Mucosa of rectum (tissue), 2 donors: Measurements from ENCODE around the gene RUVBL1.

Source experiments
- H3K27ac ChIP-seq, 2 donors: one replicate each; pipeline ENCODE4 v1.7.0; 2013; ENCODE audit warnings: inconsistent platforms in 2 of 2, low read depth in 2 of 2, low read length in 2 of 2
- H3K27me3 ChIP-seq, 2 donors: one replicate each; pipeline ENCODE4 v1.7.0; 2013; ENCODE audit warnings: low read length in 2 of 2; ENCODE audit not compliant: control insufficient read depth in 2 of 2, insufficient read depth in 2 of 2
- H3K36me3 ChIP-seq, 2 donors: one replicate each; pipeline ENCODE4 v1.7.0; 2013; ENCODE audit warnings: low read length in 2 of 2; ENCODE audit not compliant: control insufficient read depth in 2 of 2, insufficient read depth in 2 of 2
- H3K4me1 ChIP-seq, 2 donors: one replicate each; pipeline ENCODE4 v1.7.0; 2013; ENCODE audit warnings: low read length in 2 of 2, mild to moderate bottlenecking in 1 of 2; ENCODE audit not compliant: control insufficient read depth in 2 of 2, insufficient read depth in 2 of 2
- H3K4me3 ChIP-seq, 2 donors: one replicate each; pipeline ENCODE4 v1.7.0; 2013; ENCODE audit warnings: low read length in 2 of 2
- H3K9ac ChIP-seq, 2 donors: one replicate each; pipeline ENCODE4 v1.7.0; 2013; ENCODE audit warnings: low read length in 2 of 2, low read depth in 1 of 2, mild to moderate bottlenecking in 1 of 2
- H3K9me3 ChIP-seq, 2 donors: one replicate each; pipeline ENCODE4 v1.7.0; 2013; ENCODE audit warnings: low read length in 2 of 2; ENCODE audit not compliant: control insufficient read depth in 2 of 2
- donor health status: healthy.
- donor health status: Normal muscosa, but diverticular disease.

Gene RUVBL1

GRCh38 chr3:128123538-128124368, at the start of gene RUVBL1:
RUVBL1 (minus strand) TSS chr3:128123812; CDS start chr3:128123724, 88 bp downstream.
- Histone ChIP-seq H3K27ac (peak within 1 kb of the TSS; percentile 62 to 64), H3K36me3 (no peaks in the 10 kb centered on the region), H3K4me1 (peaks cover 9% of the 10 kb centered on the region in 2 donors), H3K9ac (peak within 1 kb of the TSS; percentile 82 to 88), H3K9me3 (no peaks in the 10 kb centered on the region), H3K27me3 (peaks cover 0 to 2% of the 10 kb centered on the region in 2 donors), H3K4me3 (peak within 1 kb of the TSS; percentile 95 to 96)

GRCh38 chr3:128173200-128173599, 49.6 kb upstream of the RUVBL1 start:
- Histone ChIP-seq H3K9me3 (no peaks in the 10 kb centered on the region), H3K4me1 (no peaks in the 10 kb centered on the region), H3K36me3 (no peaks in the 10 kb centered on the region), H3K27me3 (no peaks in the 10 kb centered on the region), H3K9ac (no peak overlapping the region), H3K27ac (no peak overlapping the region), H3K4me3 (no peak overlapping the region)

- H3K9me3 ChIP-seq, result no peaks in the 10 kb centered on the region
- no peaks in the 10 kb centered on the region for H3K27me3 ChIP-seq
- no peaks in the 10 kb centered on the region for H3K36me3 ChIP-seq
- no peaks in the 10 kb centered on the region for H3K4me1 ChIP-seq
- H3K9ac ChIP-seq, result no peak overlapping the region
- H3K27ac ChIP-seq, result no peak overlapping the region
- no peak overlapping the region for H3K4me3 ChIP-seq
Observed at GRCh38 chr3:128170866-128171516, 47.4 kb upstream of the RUVBL1 start.

- Histone ChIP-seq H3K4me3 (no peak overlapping the region), H3K9ac (no peak overlapping the region), H3K27me3 (no peaks in the 10 kb centered on the region), H3K9me3 (no peaks in the 10 kb centered on the region), H3K4me1 (no peaks in the 10 kb centered on the region), H3K27ac (no peak overlapping the region), H3K36me3 (no peaks in the 10 kb centered on the region)
Observed at GRCh38 chr3:128168836-128169235, 45.2 kb upstream of the RUVBL1 start.

GRCh38 chr3:128167973-128168674, 44.5 kb upstream of the RUVBL1 start:
- Histone ChIP-seq H3K27me3 (no peaks in the 10 kb centered on the region), H3K4me3 (no peak overlapping the region), H3K9ac (no peak overlapping the region), H3K27ac (no peak overlapping the region), H3K36me3 (no peaks in the 10 kb centered on the region), H3K9me3 (no peaks in the 10 kb centered on the region), H3K4me1 (no peaks in the 10 kb centered on the region)

- H3K9ac ChIP-seq, result no peak overlapping the region
- H3K27me3 ChIP-seq, result no peaks in the 10 kb centered on the region
- H3K4me1 ChIP-seq, result no peaks in the 10 kb centered on the region
- H3K9me3 ChIP-seq, result no peaks in the 10 kb centered on the region
- no peak overlapping the region for H3K4me3 ChIP-seq
- no peak overlapping the region for H3K27ac ChIP-seq
- no peaks in the 10 kb centered on the region for H3K36me3 ChIP-seq
Observed at GRCh38 chr3:128167646-128167972, 44.0 kb upstream of the RUVBL1 start.

GRCh38 chr3:128166971-128167453, 43.4 kb upstream of the RUVBL1 start:
- Histone ChIP-seq H3K36me3 (no peaks in the 10 kb centered on the region), H3K27ac (no peak overlapping the region), H3K4me3 (no peak overlapping the region), H3K4me1 (no peaks in the 10 kb centered on the region), H3K9ac (no peak overlapping the region), H3K9me3 (no peaks in the 10 kb centered on the region), H3K27me3 (no peaks in the 10 kb centered on the region)

GRCh38 chr3:128163432-128163831, 39.8 kb upstream of the RUVBL1 start:
- no peak overlapping the region for H3K4me3 ChIP-seq
- no peaks in the 10 kb centered on the region for H3K4me1 ChIP-seq
- no peaks in the 10 kb centered on the region for H3K27me3 ChIP-seq
- no peak overlapping the region for H3K27ac ChIP-seq
- H3K36me3 ChIP-seq, result no peaks in the 10 kb centered on the region
- H3K9me3 ChIP-seq, result no peaks in the 10 kb centered on the region
- H3K9ac ChIP-seq, result no peak overlapping the region

- Histone ChIP-seq H3K4me1 (no peaks in the 10 kb centered on the region), H3K27ac (no peak overlapping the region)
Observed at GRCh38 chr3:128160661-128161060, 37.0 kb upstream of the RUVBL1 start.

More at GRCh38 chr3:128160661-128161060, 37.0 kb upstream of the RUVBL1 start:
- Histone ChIP-seq H3K36me3 (peaks cover 3 to 4% of the 10 kb centered on the region in 2 donors), H3K9ac (no peak overlapping the region), H3K4me3 (no peak overlapping the region), H3K27me3 (no peaks in the 10 kb centered on the region), H3K9me3 (no peaks in the 10 kb centered on the region)
